HepG2 (cell line): ENCODE results near the gene THADA. TPM values are rescaled to one million over a fixed set of nuclear protein-coding genes. Genes with fewer than 3 reads are reported as not detected.

Source experiments
- ATAC-seq: fragments of 200-7000 bp; cut with Tn5 transposase; 3 replicates; pipeline ENCODE4 v1.9.1; 2020; ENCODE audit warnings: mild to moderate bottlenecking, moderate library complexity
- BruUV-seq: library from RNA; stranded (reverse); fragments of 400-500 nt; replicated peaks from 2 replicates; lab custom pipeline; 2021; lab: Mats Ljungman, UMichigan
- CTCF ChIA-PET: fragments of 300-600 bp; formaldehyde crosslinking; extraction: SDS; loops from one replicate; lab custom pipeline; 2021; ENCODE audit warnings: low total read pairs, inconsistent platforms, low intra/inter-chr PET ratio; lab: Yijun Ruan, JAX
- POLR2A ChIA-PET: fragments of 350-600 bp; sonication (Branson Sonifier 250); formaldehyde crosslinking; loops from one replicate; lab custom pipeline; 2020; ENCODE audit warnings: antibody characterized with exemption, inconsistent platforms; lab: Yijun Ruan, JAX
- DNase-seq: peaks from one replicate; pipeline ENCODE4 v3.0.0-alpha.2; 2015; ENCODE audit warnings: low spot score
- FAIRE-seq: peaks from 3 replicates; lab custom pipeline; 2011; peaks lifted over from hg19 to GRCh38; lab: Jason Lieb, UNC
- H2AFZ ChIP-seq: one replicate; pipeline ENCODE4 v1.6.1; 2011; ENCODE audit warnings: low read length, inconsistent platforms
- H3K27ac ChIP-seq: fragments of 300-600 bp; 3 replicates; pipeline ENCODE4 v1.8.0; 2011; ENCODE audit warnings: mixed run types, mild to moderate bottlenecking, mixed read lengths, low read length, inconsistent platforms; ENCODE audit not compliant: insufficient read depth; ENCODE audit errors: extremely low read length
- H3K27me3 ChIP-seq, 2 experiments: fragments of 200-600 bp in 1 of 2; 2 replicates in 1 of 2; 3 replicates in 1 of 2; pipeline versions ENCODE4 v1.6.0 to v1.8.0; 2011; ENCODE audit warnings: low read length in 2 of 2, mild to moderate bottlenecking in 2 of 2, moderate library complexity in 2 of 2, inconsistent platforms in 1 of 2; ENCODE audit not compliant: insufficient read depth in 2 of 2, control insufficient read depth in 1 of 2
- H3K36me3 ChIP-seq, 2 experiments: fragments of 200-600 bp in 1 of 2; replicated peaks in 1 of 2; 2 replicates in 1 of 2; 3 replicates in 1 of 2; pipeline versions ENCODE4 v1.5.1 to v1.8.0; 2011; ENCODE audit warnings: low read length in 2 of 2, inconsistent platforms in 1 of 2; ENCODE audit not compliant: insufficient read depth in 2 of 2, control insufficient read depth in 1 of 2
- H3K4me1 ChIP-seq: 2 replicates; pipeline ENCODE4 v1.5.1; 2012; ENCODE audit warnings: low read length, inconsistent platforms; ENCODE audit not compliant: insufficient read depth
- H3K4me2 ChIP-seq: 2 replicates; pipeline ENCODE4 v1.6.0; 2011; ENCODE audit warnings: low read depth, low read length, inconsistent platforms
- H3K4me3 ChIP-seq, 3 experiments: fragments of 200-600 bp in 1 of 3; sonication (generic), shearing (Covaris generic) in 1 of 3; replicated peaks in 1 of 3; 2 replicates each; pipeline ENCODE4 v1.5.1; 2011 to 2016; ENCODE audit warnings: low read length in 3 of 3, inconsistent platforms in 2 of 3, low read depth in 2 of 3, mild to moderate bottlenecking in 2 of 3, control low read depth in 1 of 3, mixed read lengths in 1 of 3; ENCODE audit not compliant: insufficient read depth in 1 of 3
- H3K79me2 ChIP-seq: one replicate; pipeline ENCODE4 v1.6.1; 2011; ENCODE audit warnings: low read length, inconsistent platforms; ENCODE audit not compliant: insufficient read depth
- H3K9ac ChIP-seq: 2 replicates; pipeline ENCODE4 v1.6.0; 2011; ENCODE audit warnings: mild to moderate bottlenecking, low read depth, low read length, inconsistent platforms; ENCODE audit not compliant: insufficient read depth
- H3K9me3 ChIP-seq: 2 replicates; pipeline ENCODE4 v1.5.1; 2012; ENCODE audit warnings: mild to moderate bottlenecking, low read length
- H4K20me1 ChIP-seq: 2 replicates; pipeline ENCODE4 v1.6.0; 2011; ENCODE audit warnings: inconsistent platforms, mild to moderate bottlenecking, low read length, moderate library complexity; ENCODE audit not compliant: insufficient read depth
- AFF4 ChIP-seq: sonication (generic); formaldehyde crosslinking; IDR thresholded peaks from 2 replicates; pipeline ENCODE4 v1.4.0; 2020; ENCODE audit warnings: missing genetic modification reagents
- KDM4B ChIP-seq: sonication (generic); formaldehyde crosslinking; IDR thresholded peaks from 2 replicates; pipeline ENCODE4 v1.4.0; 2020; ENCODE audit warnings: missing genetic modification reagents
- KLF9 ChIP-seq: IDR thresholded peaks from 2 replicates; pipeline ENCODE4 v1.6.1; 2016; ENCODE audit warnings: low read depth
- PHF8 ChIP-seq: sonication (generic); formaldehyde crosslinking; IDR thresholded peaks from 2 replicates; pipeline ENCODE4 v1.5.0; 2020; ENCODE audit warnings: missing genetic modification reagents
- SIX1 ChIP-seq: sonication (generic); formaldehyde crosslinking; IDR thresholded peaks from 2 replicates; pipeline ENCODE4 v1.4.0; 2020; ENCODE audit warnings: missing genetic modification reagents, borderline replicate concordance
- SNRNP70 ChIP-seq: fragments of 200-400 bp; formaldehyde crosslinking; IDR thresholded peaks from 2 replicates; pipeline ENCODE4 v1.6.1; 2017; ENCODE audit warnings: mild to moderate bottlenecking, low read depth, low read length, moderate library complexity
- ZNF136 ChIP-seq: sonication (generic); formaldehyde crosslinking; IDR thresholded peaks from 2 replicates; pipeline ENCODE4 v1.8.1; 2022; ENCODE audit warnings: low read depth, mild to moderate bottlenecking, moderate library complexity, missing genetic modification reagents
- ZNF382 ChIP-seq: sonication (generic); formaldehyde crosslinking; IDR thresholded peaks from 2 replicates; pipeline ENCODE4 v1.5.0; 2020; ENCODE audit warnings: missing genetic modification reagents, mild to moderate bottlenecking, borderline replicate concordance
- ZNF441 ChIP-seq: sonication (generic); formaldehyde crosslinking; IDR thresholded peaks from 2 replicates; pipeline ENCODE4 v1.7.0; 2021; ENCODE audit warnings: missing genetic modification reagents, borderline replicate concordance
- ZNF549 ChIP-seq: sonication (generic); formaldehyde crosslinking; IDR thresholded peaks from 2 replicates; pipeline ENCODE4 v1.5.0; 2020; ENCODE audit warnings: missing genetic modification reagents
- WGBS: methylation state at CpG from one replicate; pipeline ENCODE4 v1.1.6; 2017; ENCODE audit warnings: low lambda C conversion rate; 5-methylcytosine and 5-hydroxymethylcytosine counted together
- in situ Hi-C: cut with HindIII; loops from 2 replicates; pipeline ENCODE4 v1.10.0; 2017; ENCODE audit warnings: low pct_unique_long_range_greater_than_20kb; ENCODE audit not compliant: extremely low pct_ligation_motif_present
- intact Hi-C: fragments of 100-400 bp; cut with micrococcal nuclease; formaldehyde crosslinking; loops from one replicate; pipeline ENCODE4 v1.10.0; 2022; ENCODE audit not compliant: unreplicated experiment
- polyA plus RNA-seq, 8 experiments: library from polyadenylated mRNA; depleted of rRNA in 3 of 8; stranded (reverse) in 7 of 8; unstranded in 1 of 8; fragments of >200 nt; fragmentation: Illumina TruSeq in 4 of 8; extraction: Trizol in 4 of 8; gene quantifications; 2 replicates each; pipeline versions ENCODE4 v1.2.1 to v1.2.3, GENCODE V29; 2011 to 2016; ENCODE audit warnings: low read depth in 4 of 8, missing spikeins in 1 of 8, mixed read lengths in 1 of 8; ENCODE audit not compliant: insufficient read depth in 1 of 8
- total RNA-seq, 5 experiments: library from RNA; depleted of rRNA; stranded (reverse); fragments of >200 nt; fragmentation: Illumina TruSeq; extraction: Trizol; gene quantifications; 2 replicates each; pipeline ENCODE4 v1.2.3, GENCODE V29; 2016; ENCODE audit warnings: low read depth in 1 of 5
- TF ChIP-seq, protein P1 (sequence below): sonication (generic); formaldehyde crosslinking; IDR thresholded peaks from 2 replicates; pipeline ENCODE4 v1.5.0; 2020; ENCODE audit warnings: mild to moderate bottlenecking, low read depth, missing genetic modification reagents, borderline replicate concordance

THADA gene
- total and polyA plus RNA-seq, 2 of the 13 experiments (the other 11 are each of a cell fraction or from before 2014, with no cell fraction given), result 12.7 to 21.7 TPM

GRCh38 chr2:43455296-43455695 lies 140.5 kb downstream of the THADA start:
- Histone ChIP-seq H3K4me2 (no peak overlapping the region), H3K4me3 (no peak overlapping the region), H3K27ac (peak overlapping the region; percentile 62), H3K9ac (no peak overlapping the region), H4K20me1 (no peaks in the 10 kb centered on the region), H3K27me3 (no peaks in the 10 kb centered on the region), H3K79me2 (no peaks in the 10 kb centered on the region), H3K4me1 (peaks cover 99% of the 10 kb centered on the region), H3K9me3 (no peaks in the 10 kb centered on the region), H2AFZ (no peak overlapping the region), H3K36me3 (no peaks in the 10 kb centered on the region; a peak in 1 of 5 replicates)
- intact Hi-C loops, result loop anchor here (5.0 to 10.0 kb wide), 2 partner anchors 33 to 140 kb away; no protein-coding TSS in a partner anchor
- ChIA-PET CTCF (interaction anchor here (1.7 kb wide), 1 partner anchor 29 kb away, joined by 14 read pairs; no protein-coding TSS in a partner anchor), POLR2A (interaction anchor here (1.1 kb wide), 1 partner anchor 12 kb away, joined by 3 read pairs; no protein-coding TSS in a partner anchor)
- DNase-seq (no peak), FAIRE-seq (no peak), ATAC-seq (no peak)
- no TSS peak for BruUV-seq
- in situ Hi-C loops, result no loop called here
- TF ChIP-seq SNRNP70 (no peak), ZNF441 (no peak), KDM4B (CRISPR knock-in tag) (no peak), SIX1 (CRISPR knock-in tag) (no peak), AFF4 (CRISPR knock-in tag) (no peak), KLF9 (CRISPR knock-in tag) (no peak), ZNF549 (CRISPR knock-in tag) (no peak), PHF8 (CRISPR knock-in tag) (no peak), ZNF136 (no peak), ZNF382 (CRISPR knock-in tag) (no peak)
- TF ChIP-seq, protein P1, sequence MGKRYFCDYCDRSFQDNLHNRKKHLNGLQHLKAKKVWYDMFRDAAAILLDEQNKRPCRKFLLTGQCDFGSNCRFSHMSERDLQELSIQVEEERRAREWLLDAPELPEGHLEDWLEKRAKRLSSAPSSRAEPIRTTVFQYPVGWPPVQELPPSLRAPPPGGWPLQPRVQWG (CRISPR knock-in tag), result no peak
- WGBS, result 94% methylated on average over 5 of the region's 5 CpGs
